Neuronal stem cell (in vitro differentiated cells): ENCODE data around the gene STT3B.

ENCODE experiments used
- DNase-seq: peaks from one replicate; pipeline ENCODE4 v3.0.0-alpha.2; 2013; ENCODE audit warnings: low spot score
- H2AFZ ChIP-seq: one replicate; pipeline ENCODE4 v1.6.1; 2013; ENCODE audit warnings: mild to moderate bottlenecking, low read length, inconsistent platforms
- H2AK5ac ChIP-seq: 2 replicates; pipeline ENCODE4 v1.6.1; 2013; ENCODE audit warnings: low read depth, mild to moderate bottlenecking, inconsistent platforms, low read length, moderate library complexity, mixed read lengths
- H2BK120ac ChIP-seq: 2 replicates; pipeline ENCODE4 v1.6.1; 2013; ENCODE audit warnings: low read depth, mild to moderate bottlenecking, inconsistent platforms, low read length, moderate library complexity, mixed read lengths
- H2BK12ac ChIP-seq: one replicate; pipeline ENCODE4 v1.6.1; 2013; ENCODE audit warnings: low read length, inconsistent platforms
- H2BK15ac ChIP-seq: 2 replicates; pipeline ENCODE4 v1.6.1; 2013; ENCODE audit warnings: mild to moderate bottlenecking, low read length, inconsistent platforms, mixed read lengths
- H2BK5ac ChIP-seq: one replicate; pipeline ENCODE4 v1.6.1; 2013; ENCODE audit warnings: inconsistent platforms, mild to moderate bottlenecking, low read length, moderate library complexity
- H3K14ac ChIP-seq: one replicate; pipeline ENCODE4 v1.6.1; 2013; ENCODE audit warnings: low read length, inconsistent platforms
- H3K18ac ChIP-seq: 2 replicates; pipeline ENCODE4 v1.6.1; 2013; ENCODE audit warnings: low read length, inconsistent platforms
- H3K23ac ChIP-seq: 2 replicates; pipeline ENCODE4 v1.6.1; 2013; ENCODE audit warnings: low read depth, mild to moderate bottlenecking, mixed read lengths, low read length, inconsistent platforms; ENCODE audit not compliant: poor library complexity
- H3K27ac ChIP-seq: replicated peaks from 3 replicates; pipeline ENCODE4 v1.5.1; 2013; ENCODE audit warnings: low read length, inconsistent platforms
- H3K27me3 ChIP-seq, 3 experiments: 2 replicates each; pipeline ENCODE4 v1.6.1; 2013; ENCODE audit warnings: low read length in 3 of 3, mild to moderate bottlenecking in 2 of 3, inconsistent platforms in 1 of 3, low read depth in 1 of 3, mixed read lengths in 1 of 3, moderate library complexity in 1 of 3; ENCODE audit not compliant: control insufficient read depth in 3 of 3, insufficient read depth in 3 of 3
- H3K36me3 ChIP-seq, 2 donors: replicated peaks in 1 of 2; 2 replicates each; pipeline ENCODE4 v1.6.1; 2013; ENCODE audit warnings: low read length in 2 of 2; ENCODE audit not compliant: control insufficient read depth in 2 of 2, insufficient read depth in 2 of 2
- H3K4ac ChIP-seq: 2 replicates; pipeline ENCODE4 v1.6.1; 2013; ENCODE audit warnings: inconsistent platforms, mild to moderate bottlenecking, low read length, moderate library complexity
- H3K4me1 ChIP-seq, 2 donors: 1 replicate in 1 of 2; 2 replicates in 1 of 2; pipeline ENCODE4 v1.6.1; 2013; ENCODE audit warnings: low read length in 2 of 2, low read depth in 1 of 2; ENCODE audit not compliant: control insufficient read depth in 2 of 2, insufficient read depth in 1 of 2
- H3K4me2 ChIP-seq: one replicate; pipeline ENCODE4 v1.6.1; 2013; ENCODE audit warnings: mild to moderate bottlenecking, low read length, inconsistent platforms; ENCODE audit not compliant: insufficient read depth, poor library complexity, severe bottlenecking
- H3K4me3 ChIP-seq, 2 donors: 2 replicates each; pipeline ENCODE4 v1.5.1; 2013; ENCODE audit warnings: low read length in 2 of 2, mild to moderate bottlenecking in 2 of 2, inconsistent platforms in 1 of 2, moderate library complexity in 1 of 2
- H3K79me1 ChIP-seq: one replicate; pipeline ENCODE4 v1.6.1; 2013; ENCODE audit warnings: low read depth, mild to moderate bottlenecking, inconsistent platforms, low read length, moderate library complexity
- H3K9ac ChIP-seq: one replicate; pipeline ENCODE4 v1.6.1; 2013; ENCODE audit warnings: mild to moderate bottlenecking, low read depth, low read length, inconsistent platforms; ENCODE audit not compliant: poor library complexity
- H3K9me3 ChIP-seq, 2 donors: replicated peaks in 1 of 2; 2 replicates each; pipeline versions ENCODE3 to v1.6.1; 2013; ENCODE audit warnings: low read length in 2 of 2, mild to moderate bottlenecking in 2 of 2, inconsistent platforms in 1 of 2, low read depth in 1 of 2, mixed read lengths in 1 of 2, moderate library complexity in 1 of 2; ENCODE audit not compliant: control insufficient read depth in 2 of 2, insufficient read depth in 1 of 2
- H4K8ac ChIP-seq: one replicate; pipeline ENCODE4 v1.6.1; 2013; ENCODE audit warnings: low read depth, mild to moderate bottlenecking, inconsistent platforms, low read length, moderate library complexity
- H4K91ac ChIP-seq: one replicate; pipeline ENCODE4 v1.6.1; 2013; ENCODE audit warnings: low read length, low read depth, mild to moderate bottlenecking, inconsistent platforms; ENCODE audit not compliant: poor library complexity
- WGBS, 2 donors: extraction: QIAGEN DNeasy Blood & Tissue Kit; methylation state at CpG; one replicate each; pipeline ENCODE4 v1.1.7; 2013; ENCODE audit warnings: missing lambda C conversion rate in 2 of 2, mixed read lengths in 1 of 2; ENCODE audit not compliant: insufficient read length in 2 of 2, insufficient replicate concordance in 1 of 2; ENCODE audit errors: extremely low coverage in 2 of 2; 5-methylcytosine and 5-hydroxymethylcytosine counted together

The STT3B gene

DNA sequence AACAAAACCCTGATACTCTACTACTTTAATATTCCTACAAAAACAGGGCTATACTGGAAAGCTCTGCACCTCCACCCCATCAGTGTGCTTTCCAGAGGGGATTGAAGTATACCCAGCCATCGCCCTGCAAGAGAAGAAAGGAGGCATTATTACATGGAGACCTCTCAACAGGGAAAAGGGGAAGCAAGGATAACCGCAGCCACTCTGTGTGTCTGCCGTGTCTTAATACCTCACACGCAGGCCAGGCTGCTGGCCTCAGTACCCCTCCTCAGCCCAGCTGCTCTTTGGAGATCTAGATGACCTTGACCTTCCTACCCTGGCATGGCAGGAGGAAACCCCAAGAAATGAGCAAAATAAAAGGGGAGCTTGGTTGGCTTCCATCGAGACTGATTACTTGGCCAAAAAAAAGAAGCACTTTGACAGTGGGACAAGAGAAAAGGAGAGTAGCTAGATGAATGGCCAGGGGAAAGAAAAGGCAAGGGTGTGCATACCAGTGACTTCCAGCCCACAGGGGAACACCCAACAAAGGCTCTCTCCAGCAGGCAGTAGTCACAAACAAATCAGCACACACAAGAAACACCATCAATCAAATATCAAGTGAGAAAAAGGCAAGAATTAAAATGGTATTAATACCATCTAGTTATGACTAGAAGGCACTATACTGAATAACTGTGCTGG, 129.4 kb downstream of the STT3B start:
- no CpG with 5 or more reads among the region's 5 CpGs for WGBS, 2 donors
- H3K9ac ChIP-seq: no peak overlapping the region
- H2BK120ac ChIP-seq: no peak overlapping the region
- H3K4me1 ChIP-seq: peaks cover 3% of the 10 kb centered on the region in 2 donors
- H2AFZ ChIP-seq: no peak overlapping the region
- no peak overlapping the region for H3K23ac ChIP-seq
- no peaks in the 10 kb centered on the region for H3K36me3 ChIP-seq
- no peak overlapping the region for H3K18ac ChIP-seq
- no peak overlapping the region for H2AK5ac ChIP-seq
- H3K79me1 ChIP-seq: no peaks in the 10 kb centered on the region
- no peak overlapping the region for H3K14ac ChIP-seq
- no peak overlapping the region for H3K4ac ChIP-seq
- H3K9me3 ChIP-seq: peaks cover 0 to 2% of the 10 kb centered on the region in 2 donors
- H3K4me3 ChIP-seq: no peak overlapping the region
- no peak for DNase-seq
- no peak overlapping the region for H4K8ac ChIP-seq
- H3K4me2 ChIP-seq: no peak overlapping the region
- no peak overlapping the region for H2BK5ac ChIP-seq
- H2BK12ac ChIP-seq: no peak overlapping the region
- no peak overlapping the region for H3K27ac ChIP-seq
- H4K91ac ChIP-seq: no peak overlapping the region
- H3K27me3 ChIP-seq: no peaks in the 10 kb centered on the region
- no peak overlapping the region for H2BK15ac ChIP-seq

DNA sequence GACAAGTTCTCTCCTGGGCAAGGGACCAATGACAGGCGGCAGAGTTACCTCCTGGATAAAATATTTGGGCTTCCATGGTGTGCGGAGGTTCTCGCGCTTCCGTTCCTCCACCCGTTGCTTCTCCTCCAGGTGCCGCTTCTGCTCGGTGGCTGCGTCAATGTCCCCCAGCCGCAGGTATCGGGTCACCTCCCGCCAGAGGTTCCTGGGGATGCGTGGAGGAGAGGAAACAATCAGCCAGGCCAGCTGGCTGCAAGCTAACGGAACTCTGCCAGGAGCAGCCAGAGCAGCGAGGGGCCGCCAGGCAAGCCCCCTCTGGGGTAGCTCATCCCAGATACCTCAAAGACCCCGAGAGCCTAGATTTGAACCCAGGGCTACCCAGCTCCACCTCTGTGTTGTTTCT, 131.3 kb downstream of the STT3B start:
- peak overlapping the region; percentile 75 for H3K14ac ChIP-seq

DNA sequence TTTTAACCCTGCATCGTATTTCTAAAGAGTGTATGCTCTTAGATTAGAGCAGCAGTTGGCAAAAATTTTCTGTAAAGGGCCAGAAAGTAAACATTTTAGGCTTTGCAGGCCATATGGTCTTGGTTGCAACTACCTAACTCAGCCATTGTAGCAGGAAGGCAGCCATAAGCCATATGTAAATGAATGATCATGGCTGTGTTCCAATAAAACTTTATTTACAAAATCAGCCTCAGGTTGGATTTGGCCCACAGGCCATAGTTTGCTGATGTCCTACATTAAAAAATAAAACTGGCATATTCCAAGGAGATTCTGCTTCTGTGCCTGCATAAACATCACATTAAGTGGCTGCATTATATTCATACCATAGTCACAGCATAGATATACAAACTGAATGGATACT, 134.9 kb downstream of the STT3B start:
- Histone ChIP-seq H3K9ac (no peak overlapping the region), H2BK12ac (no peak overlapping the region), H2AFZ (no peak overlapping the region), H3K27me3 (no peaks in the 10 kb centered on the region), H4K8ac (no peak overlapping the region), H2AK5ac (no peak overlapping the region), H3K4me2 (no peak overlapping the region), H3K23ac (no peak overlapping the region), H3K4me1 (no peaks in the 10 kb centered on the region), H3K4ac (no peak overlapping the region), H3K27ac (no peak overlapping the region), H2BK5ac (no peak overlapping the region), H3K4me3 (no peak overlapping the region), H4K91ac (no peak overlapping the region), H3K79me1 (no peaks in the 10 kb centered on the region), H2BK120ac (no peak overlapping the region), H3K18ac (no peak overlapping the region), H3K36me3 (no peaks in the 10 kb centered on the region), H2BK15ac (no peak overlapping the region), H3K9me3 (no peaks in the 10 kb centered on the region), H3K14ac (no peak overlapping the region)
- no peak for DNase-seq
- WGBS, 2 donors: no CpG with 5 or more reads among the region's 1 CpG

More for the DNA sequence above, 131.3 kb downstream of the STT3B start:
- Histone ChIP-seq H3K27me3 (no peaks in the 10 kb centered on the region), H3K79me1 (no peaks in the 10 kb centered on the region), H3K36me3 (no peaks in the 10 kb centered on the region), H4K91ac (no peak overlapping the region), H2BK5ac (no peak overlapping the region), H3K23ac (no peak overlapping the region), H4K8ac (no peak overlapping the region), H3K9me3 (no peaks in the 10 kb centered on the region), H3K4me2 (no peak overlapping the region), H2BK120ac (no peak overlapping the region), H2AFZ (no peak overlapping the region), H3K4ac (no peak overlapping the region), H3K4me1 (peaks cover 3% of the 10 kb centered on the region in 2 donors), H3K27ac (no peak overlapping the region), H2AK5ac (no peak overlapping the region), H3K9ac (no peak overlapping the region), H3K4me3 (no peak overlapping the region), H2BK12ac (no peak overlapping the region), H2BK15ac (no peak overlapping the region), H3K18ac (no peak overlapping the region)
- WGBS, 2 donors: no CpG with 5 or more reads among the region's 17 CpGs
- DNase-seq: no peak

DNA sequence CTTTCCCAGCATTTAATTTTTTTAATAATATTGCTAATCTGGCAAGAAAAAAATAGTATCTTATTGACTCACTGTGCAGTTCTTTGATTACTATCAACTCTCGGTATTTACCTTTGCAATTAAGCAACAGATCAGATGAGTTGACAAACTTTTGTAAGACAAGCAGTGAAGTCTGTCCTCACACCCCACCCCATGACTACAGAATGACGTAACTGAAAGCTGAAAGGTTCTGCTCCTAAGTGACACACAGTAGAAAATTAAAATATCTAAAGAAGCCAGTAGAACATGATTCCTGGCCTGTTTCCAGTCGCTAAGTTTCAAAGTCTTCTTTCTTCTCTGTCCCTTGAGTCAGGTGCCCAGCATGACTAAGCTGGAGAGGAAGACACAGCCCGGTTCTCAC, 135.5 kb downstream of the STT3B start:
- Histone ChIP-seq H3K4me1 (no peaks in the 10 kb centered on the region), H3K18ac (no peak overlapping the region), H4K91ac (no peak overlapping the region), H3K23ac (no peak overlapping the region), H2BK5ac (no peak overlapping the region), H4K8ac (no peak overlapping the region), H3K4me2 (no peak overlapping the region), H3K36me3 (no peaks in the 10 kb centered on the region), H2BK15ac (no peak overlapping the region), H3K4me3 (no peak overlapping the region), H3K4ac (no peak overlapping the region), H3K9me3 (no peaks in the 10 kb centered on the region), H2BK12ac (no peak overlapping the region), H2AK5ac (no peak overlapping the region), H2AFZ (no peak overlapping the region), H3K27me3 (no peaks in the 10 kb centered on the region), H3K9ac (no peak overlapping the region), H3K79me1 (no peaks in the 10 kb centered on the region), H3K27ac (no peak overlapping the region), H2BK120ac (no peak overlapping the region), H3K14ac (no peak overlapping the region)
- WGBS, 2 donors: no CpG with 5 or more reads among the region's 4 CpGs
- no peak for DNase-seq
